ENCODE results near the gene ONECUT3. TPM values are rescaled to one million over a fixed set of nuclear protein-coding genes. Genes with fewer than 3 reads are reported as not detected.

Gene ONECUT3
- polyA plus RNA-seq, 1 donor (not counting 4 experiments of a cell fraction or from before 2014, with no cell fraction given): 0.01 TPM

GRCh38 chr19:1805401-1806183 is 52.3 kb downstream of the ONECUT3 start:
- Histone ChIP-seq H3K79me2 (ENCODE audit: control insufficient read depth, insufficient read depth, low read length) (no peaks in the 10 kb centered on the region), H3K9me3 (ENCODE audit: control insufficient read depth, low read depth, low read length) (no peaks in the 10 kb centered on the region), H3K36me3 (ENCODE audit: control insufficient read depth in 2 of 2, extremely low read depth in 1 of 2, insufficient read depth in 2 of 2, low read length in 2 of 2) (no peaks in the 10 kb centered on the region), H3K4me2 (ENCODE audit: control insufficient read depth, extremely low read depth, insufficient read depth, low read depth, low read length) (no peak overlapping the region), H3K9ac (ENCODE audit: control insufficient read depth, extremely low read depth, insufficient read depth, low read length) (no peak overlapping the region), H2AFZ (ENCODE audit: control insufficient read depth, low read length) (no peak overlapping the region), H3K27me3 (ENCODE audit: control insufficient read depth, extremely low read depth, insufficient read depth, low read length) (no peaks in the 10 kb centered on the region), H3K4me3 (ENCODE audit: control insufficient read depth in 2 of 3, extremely low read depth in 1 of 3, insufficient read depth in 2 of 3, low read depth in 1 of 3, low read length in 3 of 3) (no peak overlapping the region), H3K9me1 (ENCODE audit: control insufficient read depth, extremely low read depth, insufficient read depth, low read length) (no peaks in the 10 kb centered on the region), H4K20me1 (ENCODE audit: control insufficient read depth, extremely low read depth, insufficient read depth, low read length) (no peaks in the 10 kb centered on the region), H3K27ac (ENCODE audit: control insufficient read depth, insufficient read depth, low read length) (no peak overlapping the region), H3K4me1 (ENCODE audit: control insufficient read depth, extremely low read depth, insufficient read depth, low read length) (peaks cover 2% of the 10 kb centered on the region)
- FAIRE-seq (no peak), DNase-seq (ENCODE audit: low read depth, low spot score) (no peak)
- dilution Hi-C loops (cut with MboI; ENCODE audit: extremely low pct_ligation_motif_present, low sequenced_read_pairs): no loop called here
- TF ChIP-seq, protein P1, sequence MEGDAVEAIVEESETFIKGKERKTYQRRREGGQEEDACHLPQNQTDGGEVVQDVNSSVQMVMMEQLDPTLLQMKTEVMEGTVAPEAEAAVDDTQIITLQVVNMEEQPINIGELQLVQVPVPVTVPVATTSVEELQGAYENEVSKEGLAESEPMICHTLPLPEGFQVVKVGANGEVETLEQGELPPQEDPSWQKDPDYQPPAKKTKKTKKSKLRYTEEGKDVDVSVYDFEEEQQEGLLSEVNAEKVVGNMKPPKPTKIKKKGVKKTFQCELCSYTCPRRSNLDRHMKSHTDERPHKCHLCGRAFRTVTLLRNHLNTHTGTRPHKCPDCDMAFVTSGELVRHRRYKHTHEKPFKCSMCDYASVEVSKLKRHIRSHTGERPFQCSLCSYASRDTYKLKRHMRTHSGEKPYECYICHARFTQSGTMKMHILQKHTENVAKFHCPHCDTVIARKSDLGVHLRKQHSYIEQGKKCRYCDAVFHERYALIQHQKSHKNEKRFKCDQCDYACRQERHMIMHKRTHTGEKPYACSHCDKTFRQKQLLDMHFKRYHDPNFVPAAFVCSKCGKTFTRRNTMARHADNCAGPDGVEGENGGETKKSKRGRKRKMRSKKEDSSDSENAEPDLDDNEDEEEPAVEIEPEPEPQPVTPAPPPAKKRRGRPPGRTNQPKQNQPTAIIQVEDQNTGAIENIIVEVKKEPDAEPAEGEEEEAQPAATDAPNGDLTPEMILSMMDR (optimal IDR thresholded peaks at IDR 0.05 in 1 of 3, IDR thresholded peaks at IDR 0.05 in 1 of 3, conservative IDR thresholded peaks at IDR 0.05 in 1 of 3; ENCODE audit: extremely low read depth in 1 of 3, insufficient read depth in 2 of 3, low read length in 3 of 3): no peak
- TF ChIP-seq EZH2 (IDR thresholded peaks at IDR 0.05; ENCODE audit: low read length): no peak

GRCh38 chr19:1806184-1807029 is 53.1 kb downstream of the ONECUT3 start:
- H3K4me2 ChIP-seq (ENCODE audit: control insufficient read depth, extremely low read depth, insufficient read depth, low read depth, low read length): no peak overlapping the region
- TF ChIP-seq, protein P1 (optimal IDR thresholded peaks at IDR 0.05 in 1 of 3, IDR thresholded peaks at IDR 0.05 in 1 of 3, conservative IDR thresholded peaks at IDR 0.05 in 1 of 3; ENCODE audit: extremely low read depth in 1 of 3, insufficient read depth in 2 of 3, low read length in 3 of 3): no peak
- TF ChIP-seq EZH2 (IDR thresholded peaks at IDR 0.05; ENCODE audit: low read length): no peak
- dilution Hi-C loops (cut with MboI; ENCODE audit: extremely low pct_ligation_motif_present, low sequenced_read_pairs): no loop called here
- H3K9me1 ChIP-seq (ENCODE audit: control insufficient read depth, extremely low read depth, insufficient read depth, low read length): no peaks in the 10 kb centered on the region
- FAIRE-seq (no peak), DNase-seq (ENCODE audit: low read depth, low spot score) (no peak)
- H3K36me3 ChIP-seq (ENCODE audit: control insufficient read depth in 2 of 2, extremely low read depth in 1 of 2, insufficient read depth in 2 of 2, low read length in 2 of 2): no peaks in the 10 kb centered on the region
- H3K27me3 ChIP-seq (ENCODE audit: control insufficient read depth, extremely low read depth, insufficient read depth, low read length): no peaks in the 10 kb centered on the region
- H3K9ac ChIP-seq (ENCODE audit: control insufficient read depth, extremely low read depth, insufficient read depth, low read length): no peak overlapping the region
- H4K20me1 ChIP-seq (ENCODE audit: control insufficient read depth, extremely low read depth, insufficient read depth, low read length): no peaks in the 10 kb centered on the region
- H3K27ac ChIP-seq (ENCODE audit: control insufficient read depth, insufficient read depth, low read length): no peak overlapping the region
- H3K9me3 ChIP-seq (ENCODE audit: control insufficient read depth, low read depth, low read length): no peaks in the 10 kb centered on the region
- no peaks in the 10 kb centered on the region for H3K79me2 ChIP-seq (ENCODE audit: control insufficient read depth, insufficient read depth, low read length)
- no peak overlapping the region for H2AFZ ChIP-seq (ENCODE audit: control insufficient read depth, low read length)
- H3K4me1 ChIP-seq (ENCODE audit: control insufficient read depth, extremely low read depth, insufficient read depth, low read length): peaks cover 5% of the 10 kb centered on the region
- no peak overlapping the region for H3K4me3 ChIP-seq (ENCODE audit: control insufficient read depth in 2 of 3, extremely low read depth in 1 of 3, insufficient read depth in 2 of 3, low read depth in 1 of 3, low read length in 3 of 3)

Data from keratinocyte (primary cell).